Activated T-cell treated with anti-CD3 and anti-CD28 coated beads for 24 hours (primary cell): Measurements from ENCODE around the gene GBP3.
"Not testable (repeated sequence)": the region's sequence is repeated elsewhere in the genome, so short reads cannot be mapped to it uniquely, and the experiment has no call there.

ENCODE experiments used
- DNase-seq: peaks from one replicate; pipeline ENCODE4 v3.0.0-alpha.2; 2020; ENCODE audit warnings: low read depth

The GBP3 gene

GRCh38 chr1:89022167-89022959 is at the start of gene GBP3:
Gene GBP3, minus strand, starts transcription at chr1:89022866. Its CDS starts 2,145 bp downstream, at chr1:89020721.
- no peak for DNase-seq

- no peak for DNase-seq
These were observed 47.8 kb upstream of the GBP3 start for GRCh38 chr1:89070509-89070908.

- DNase-seq = no peak
These were observed 47.3 kb upstream of the GBP3 start for GRCh38 chr1:89069951-89070350.

GRCh38 chr1:89068291-89068690 is 45.6 kb upstream of the GBP3 start:
- DNase-seq = no peak

GRCh38 chr1:89065079-89065868 is 42.6 kb upstream of the GBP3 start, which contains the start of gene GBP1:
Gene GBP1, minus strand, starts transcription at chr1:89065208. Its CDS starts 1,974 bp downstream, at chr1:89063234.
- no peak for DNase-seq

- DNase-seq = no peak
These were observed 42.0 kb upstream of the GBP3 start for GRCh38 chr1:89064632-89065031.

- no peak for DNase-seq
These were observed 40.4 kb upstream of the GBP3 start for GRCh38 chr1:89063094-89063493.

GRCh38 chr1:89060091-89060490 is 37.4 kb upstream of the GBP3 start:
- no peak for DNase-seq

- DNase-seq = no peak
These were observed 29.3 kb upstream of the GBP3 start for GRCh38 chr1:89051955-89052312.

- DNase-seq = no peak
These were observed 28.8 kb upstream of the GBP3 start for GRCh38 chr1:89051300-89051954.

GRCh38 chr1:89050649-89051033 is 28.0 kb upstream of the GBP3 start:
- no peak for DNase-seq

GRCh38 chr1:89049901-89050648 is 27.4 kb upstream of the GBP3 start:
- DNase-seq = not testable (repeated sequence)

GRCh38 chr1:89049187-89049586 is 26.5 kb upstream of the GBP3 start:
- not testable (repeated sequence) for DNase-seq

GRCh38 chr1:89047734-89048133 is 25.1 kb upstream of the GBP3 start:
- no peak for DNase-seq

GRCh38 chr1:89046318-89047183 is 23.9 kb upstream of the GBP3 start:
- not testable (repeated sequence) for DNase-seq

GRCh38 chr1:89044970-89045721 is 22.5 kb upstream of the GBP3 start:
- DNase-seq = no peak

- no peak for DNase-seq
These were observed 21.3 kb upstream of the GBP3 start for GRCh38 chr1:89043940-89044339.

GRCh38 chr1:89042491-89042890 is 19.8 kb upstream of the GBP3 start:
- no peak for DNase-seq

- no peak for DNase-seq
These were observed 19.1 kb upstream of the GBP3 start for GRCh38 chr1:89041721-89042120.

GRCh38 chr1:89041119-89041641 is 18.5 kb upstream of the GBP3 start:
- no peak for DNase-seq
